Measurements from ENCODE around the gene NOP16.

NOP16 gene

GRCh38 chr5:176388444-176389134 lies at the start of gene NOP16, which contains the start of gene HIGD2A:
TSS of gene NOP16 (minus strand) at chr5:176388598. CDS start at chr5:176388539, 59 bp downstream.
TSS of gene HIGD2A (plus strand) at chr5:176388751. CDS start at chr5:176388820, 69 bp downstream.
- peak; percentile 98 to 99 for DNase-seq (ENCODE audit: low read depth in 2 of 2, low spot score in 1 of 2)

GRCh38 chr5:176436656-176437055 lies 48.3 kb upstream of the NOP16 start:
- no peak for DNase-seq (ENCODE audit: low read depth in 2 of 2, low spot score in 1 of 2)

GRCh38 chr5:176432707-176433106 lies 44.3 kb upstream of the NOP16 start:
- no peak for DNase-seq (ENCODE audit: low read depth in 2 of 2, low spot score in 1 of 2)

- no peak for DNase-seq (ENCODE audit: low read depth in 2 of 2, low spot score in 1 of 2)
Measured at GRCh38 chr5:176429972-176430371, 41.6 kb upstream of the NOP16 start.

GRCh38 chr5:176427971-176428370 lies 39.6 kb upstream of the NOP16 start:
- no peak for DNase-seq (ENCODE audit: low read depth in 2 of 2, low spot score in 1 of 2)

GRCh38 chr5:176426876-176427275 lies 38.5 kb upstream of the NOP16 start:
- DNase-seq (ENCODE audit: low read depth in 2 of 2, low spot score in 1 of 2): no peak

- no peak for DNase-seq (ENCODE audit: low read depth in 2 of 2, low spot score in 1 of 2)
Measured at GRCh38 chr5:176425791-176426190, 37.4 kb upstream of the NOP16 start.

GRCh38 chr5:176425138-176425537 lies 36.7 kb upstream of the NOP16 start:
- DNase-seq (ENCODE audit: low read depth in 2 of 2, low spot score in 1 of 2): no peak

- no peak for DNase-seq (ENCODE audit: low read depth in 2 of 2, low spot score in 1 of 2)
Measured at GRCh38 chr5:176424181-176424580, 35.8 kb upstream of the NOP16 start.

GRCh38 chr5:176420972-176421544 lies 32.7 kb upstream of the NOP16 start:
- no peak for DNase-seq (ENCODE audit: low read depth in 2 of 2, low spot score in 1 of 2)

GRCh38 chr5:176420086-176420485 lies 31.7 kb upstream of the NOP16 start:
- no peak for DNase-seq (ENCODE audit: low read depth in 2 of 2, low spot score in 1 of 2)

GRCh38 chr5:176418251-176418650 lies 29.9 kb upstream of the NOP16 start:
- no peak for DNase-seq (ENCODE audit: low read depth in 2 of 2, low spot score in 1 of 2)

GRCh38 chr5:176416965-176417364 lies 28.6 kb upstream of the NOP16 start:
- DNase-seq (ENCODE audit: low read depth in 2 of 2, low spot score in 1 of 2): no peak

GRCh38 chr5:176415952-176416924 lies 27.8 kb upstream of the NOP16 start, which contains the start of gene CLTB:
TSS of gene CLTB (minus strand) at chr5:176416539. CDS start at chr5:176416363, 176 bp downstream.
- peak; percentile 70 to 77 for DNase-seq (ENCODE audit: low read depth in 2 of 2, low spot score in 1 of 2)

GRCh38 chr5:176415240-176415951 lies 27.0 kb upstream of the NOP16 start:
- DNase-seq (ENCODE audit: low read depth in 2 of 2, low spot score in 1 of 2): no peak

- no peak for DNase-seq (ENCODE audit: low read depth in 2 of 2, low spot score in 1 of 2)
Measured at GRCh38 chr5:176414704-176415103, 26.3 kb upstream of the NOP16 start.

- no peak for DNase-seq (ENCODE audit: low read depth in 2 of 2, low spot score in 1 of 2)
Measured at GRCh38 chr5:176413709-176414191, 25.4 kb upstream of the NOP16 start.

- no peak for DNase-seq (ENCODE audit: low read depth in 2 of 2, low spot score in 1 of 2)
Measured at GRCh38 chr5:176413255-176413565, 24.8 kb upstream of the NOP16 start.

- DNase-seq (ENCODE audit: low read depth in 2 of 2, low spot score in 1 of 2): no peak
Measured at GRCh38 chr5:176412517-176413254, 24.3 kb upstream of the NOP16 start.

GRCh38 chr5:176410486-176411180 lies 22.2 kb upstream of the NOP16 start:
- DNase-seq (ENCODE audit: low read depth in 2 of 2, low spot score in 1 of 2): no peak

Data from stimulated activated CD8-positive, alpha-beta memory T cell treated with anti-CD3 and anti-CD28 coated beads, Interleukin-4, amount 100 ng/mL, for 4 hours (primary cell).